ENCODE results near the gene DCTN5.
"Not testable (repeated sequence)": the region's sequence is repeated elsewhere in the genome, so short reads cannot be mapped to it uniquely, and the experiment has no call there.

Gene DCTN5

GRCh38 chr16:23694265-23694643 is 53.0 kb downstream of the DCTN5 start:
- DNase-seq (ENCODE audit: low read depth in 2 of 2): no peak

GRCh38 chr16:23694644-23695373 is 53.5 kb downstream of the DCTN5 start:
- no peak for DNase-seq (ENCODE audit: low read depth in 2 of 2)

GRCh38 chr16:23695756-23696155 is 54.5 kb downstream of the DCTN5 start:
- DNase-seq (ENCODE audit: low read depth in 2 of 2): no peak

GRCh38 chr16:23699100-23699499 is 57.8 kb downstream of the DCTN5 start:
- DNase-seq (ENCODE audit: low read depth in 2 of 2): no peak

- no peak for DNase-seq (ENCODE audit: low read depth in 2 of 2)
Observed at GRCh38 chr16:23700093-23700492, 58.8 kb downstream of the DCTN5 start.

GRCh38 chr16:23700509-23700908 is 59.2 kb downstream of the DCTN5 start:
- no peak for DNase-seq (ENCODE audit: low read depth in 2 of 2)

GRCh38 chr16:23701045-23701444 is 59.8 kb downstream of the DCTN5 start:
- DNase-seq (ENCODE audit: low read depth in 2 of 2): no peak

GRCh38 chr16:23702951-23703350 is 61.7 kb downstream of the DCTN5 start:
- DNase-seq (ENCODE audit: low read depth in 2 of 2): no peak

- DNase-seq (ENCODE audit: low read depth in 2 of 2): no peak
Observed at GRCh38 chr16:23704772-23705516, 63.7 kb downstream of the DCTN5 start.

GRCh38 chr16:23705517-23705902 is 64.2 kb downstream of the DCTN5 start:
- DNase-seq (ENCODE audit: low read depth in 2 of 2): no peak

GRCh38 chr16:23706439-23706838 is 65.2 kb downstream of the DCTN5 start:
- no peak for DNase-seq (ENCODE audit: low read depth in 2 of 2)

GRCh38 chr16:23709536-23709935 is 68.3 kb downstream of the DCTN5 start:
- DNase-seq (ENCODE audit: low read depth in 2 of 2): no peak

GRCh38 chr16:23710008-23710407 is 68.7 kb downstream of the DCTN5 start:
- no peak for DNase-seq (ENCODE audit: low read depth in 2 of 2)

GRCh38 chr16:23710504-23710903 is 69.2 kb downstream of the DCTN5 start:
- DNase-seq (ENCODE audit: low read depth in 2 of 2): no peak

GRCh38 chr16:23711785-23712184 is 70.5 kb downstream of the DCTN5 start:
- no peak for DNase-seq (ENCODE audit: low read depth in 2 of 2)

GRCh38 chr16:23712976-23713375 is 71.7 kb downstream of the DCTN5 start, which contains the start of gene ERN2:
Gene ERN2, minus strand, starts transcription at chr16:23713222. Its CDS starts 35 bp downstream, at chr16:23713187.
- DNase-seq (ENCODE audit: low read depth in 2 of 2): no peak

- no peak for DNase-seq (ENCODE audit: low read depth in 2 of 2)
Observed at GRCh38 chr16:23716484-23716883, 75.2 kb downstream of the DCTN5 start.

- not testable (repeated sequence) for DNase-seq (ENCODE audit: low read depth in 2 of 2)
Observed at GRCh38 chr16:23722613-23723240, 81.5 kb downstream of the DCTN5 start.

- no peak for DNase-seq (ENCODE audit: low read depth in 2 of 2)
Observed at GRCh38 chr16:23724096-23724784, 83.0 kb downstream of the DCTN5 start.

- no peak for DNase-seq (ENCODE audit: low read depth in 2 of 2)
Observed at GRCh38 chr16:23724785-23725131, 83.5 kb downstream of the DCTN5 start.

GRCh38 chr16:23726710-23727109 is 85.4 kb downstream of the DCTN5 start:
- no peak for DNase-seq (ENCODE audit: low read depth in 2 of 2)

All from stimulated activated CD4-positive, alpha-beta T cell treated with anti-CD3 and anti-CD28 coated beads, Interleukin-4, amount 100 ng/mL, for 48 hours (primary cell).